Measurements from ENCODE around the gene ACSF3. TPM values are rescaled to one million over a fixed set of nuclear protein-coding genes. Genes with fewer than 3 reads are reported as not detected.

The ACSF3 gene
- total and polyA plus RNA-seq, 3 donors from 2014 or later: 30.3 to 70.1 (median 61.0) TPM

DNA sequence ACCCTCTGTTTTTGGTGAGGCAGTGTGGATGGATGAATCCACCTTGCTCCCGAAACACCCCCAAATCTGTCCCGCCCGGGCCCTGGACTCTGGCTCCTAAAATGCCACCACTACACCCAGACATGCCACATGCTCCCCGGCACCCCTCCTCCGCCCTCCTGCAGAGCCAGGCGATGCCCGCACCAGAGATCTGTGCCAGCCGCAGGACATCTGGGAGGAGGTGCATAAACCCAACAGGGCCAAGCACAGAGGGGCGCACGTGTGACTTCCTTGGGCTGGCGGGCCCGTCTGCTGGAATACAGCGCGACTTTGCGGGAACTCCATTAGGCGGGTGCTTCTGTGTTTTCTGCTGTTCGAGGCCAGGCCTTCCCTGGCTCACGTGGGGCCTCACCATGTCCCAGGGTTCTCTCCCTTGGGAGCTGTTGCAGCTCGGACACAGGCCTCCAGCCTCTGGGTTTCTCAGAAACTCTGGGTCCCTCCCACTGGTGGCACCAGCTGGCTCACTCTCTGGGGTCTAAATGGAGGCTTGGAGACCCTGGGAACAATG, 14.1 kb upstream of the ACSF3 start:
- Histone ChIP-seq H3K9me3 (no peaks in the 10 kb centered on the region), H3K4me3 (no peak overlapping the region), H3K4me1 (peaks cover 2% of the 10 kb centered on the region), H3K27ac (no peak overlapping the region), H3K36me3 (ENCODE audit: low read depth, missing control alignments) (no peaks in the 10 kb centered on the region), H3K27me3 (no peaks in the 10 kb centered on the region)
- intact Hi-C loops (cut with DNase I; ENCODE audit: low total_unique reads): no loop called here
- WGBS, 2 donors: 68 to 89% methylated on average over 5 to 19 of the region's 19 CpGs
- TF ChIP-seq POLR2A (IDR thresholded peaks at IDR 0.05): no peak
- DNase-seq: no peak

- H3K4me3 ChIP-seq: no peak overlapping the region
- no peak for TF ChIP-seq POLR2A (IDR thresholded peaks at IDR 0.05)
- TF ChIP-seq, protein P1, sequence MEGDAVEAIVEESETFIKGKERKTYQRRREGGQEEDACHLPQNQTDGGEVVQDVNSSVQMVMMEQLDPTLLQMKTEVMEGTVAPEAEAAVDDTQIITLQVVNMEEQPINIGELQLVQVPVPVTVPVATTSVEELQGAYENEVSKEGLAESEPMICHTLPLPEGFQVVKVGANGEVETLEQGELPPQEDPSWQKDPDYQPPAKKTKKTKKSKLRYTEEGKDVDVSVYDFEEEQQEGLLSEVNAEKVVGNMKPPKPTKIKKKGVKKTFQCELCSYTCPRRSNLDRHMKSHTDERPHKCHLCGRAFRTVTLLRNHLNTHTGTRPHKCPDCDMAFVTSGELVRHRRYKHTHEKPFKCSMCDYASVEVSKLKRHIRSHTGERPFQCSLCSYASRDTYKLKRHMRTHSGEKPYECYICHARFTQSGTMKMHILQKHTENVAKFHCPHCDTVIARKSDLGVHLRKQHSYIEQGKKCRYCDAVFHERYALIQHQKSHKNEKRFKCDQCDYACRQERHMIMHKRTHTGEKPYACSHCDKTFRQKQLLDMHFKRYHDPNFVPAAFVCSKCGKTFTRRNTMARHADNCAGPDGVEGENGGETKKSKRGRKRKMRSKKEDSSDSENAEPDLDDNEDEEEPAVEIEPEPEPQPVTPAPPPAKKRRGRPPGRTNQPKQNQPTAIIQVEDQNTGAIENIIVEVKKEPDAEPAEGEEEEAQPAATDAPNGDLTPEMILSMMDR (IDR thresholded peaks at IDR 0.05): no peak
- H3K27ac ChIP-seq: no peak overlapping the region
- H3K4me1 ChIP-seq: peaks cover 9% of the 10 kb centered on the region
- no peaks in the 10 kb centered on the region for H3K36me3 ChIP-seq (ENCODE audit: low read depth, missing control alignments)
- no peaks in the 10 kb centered on the region for H3K9me3 ChIP-seq
- H3K27me3 ChIP-seq: no peaks in the 10 kb centered on the region
- DNase-seq: no peak
- intact Hi-C loops (cut with DNase I; ENCODE audit: low total_unique reads): no loop called here
- WGBS, 2 donors: 89 to 94% methylated on average over 21 to 33 of the region's 33 CpGs
Measured at GRCh38 chr16:89080196-89080853, 13.3 kb upstream of the ACSF3 start.

- Histone ChIP-seq H3K27ac (no peak overlapping the region), H3K4me3 (no peak overlapping the region), H3K4me1 (peaks cover 9% of the 10 kb centered on the region), H3K27me3 (no peaks in the 10 kb centered on the region), H3K36me3 (ENCODE audit: low read depth, missing control alignments) (no peaks in the 10 kb centered on the region), H3K9me3 (no peaks in the 10 kb centered on the region)
- DNase-seq: no peak
- intact Hi-C loops (cut with DNase I; ENCODE audit: low total_unique reads): no loop called here
- no peak for TF ChIP-seq POLR2A (IDR thresholded peaks at IDR 0.05)
- TF ChIP-seq, protein P1 (IDR thresholded peaks at IDR 0.05): no peak
- 87 to 91% methylated on average over 13 of the region's 13 CpGs for WGBS, 2 donors
Measured at GRCh38 chr16:89081556-89081955, 12.1 kb upstream of the ACSF3 start.

GRCh38 chr16:89084411-89084810, 9.2 kb upstream of the ACSF3 start:
- DNase-seq: no peak
- H3K36me3 ChIP-seq (ENCODE audit: low read depth, missing control alignments): no peaks in the 10 kb centered on the region
- H3K27me3 ChIP-seq: no peaks in the 10 kb centered on the region
- no peaks in the 10 kb centered on the region for H3K9me3 ChIP-seq
- peaks cover 9% of the 10 kb centered on the region for H3K4me1 ChIP-seq
- TF ChIP-seq POLR2A (IDR thresholded peaks at IDR 0.05): no peak
- TF ChIP-seq, protein P1 (IDR thresholded peaks at IDR 0.05): no peak
- H3K4me3 ChIP-seq: no peak overlapping the region
- 55 to 65% methylated on average over 12 of the region's 12 CpGs for WGBS, 2 donors
- H3K27ac ChIP-seq: peak overlapping the region in 1 of 2 donors; percentile 8
- intact Hi-C loops (cut with DNase I; ENCODE audit: low total_unique reads): no loop called here

DNA sequence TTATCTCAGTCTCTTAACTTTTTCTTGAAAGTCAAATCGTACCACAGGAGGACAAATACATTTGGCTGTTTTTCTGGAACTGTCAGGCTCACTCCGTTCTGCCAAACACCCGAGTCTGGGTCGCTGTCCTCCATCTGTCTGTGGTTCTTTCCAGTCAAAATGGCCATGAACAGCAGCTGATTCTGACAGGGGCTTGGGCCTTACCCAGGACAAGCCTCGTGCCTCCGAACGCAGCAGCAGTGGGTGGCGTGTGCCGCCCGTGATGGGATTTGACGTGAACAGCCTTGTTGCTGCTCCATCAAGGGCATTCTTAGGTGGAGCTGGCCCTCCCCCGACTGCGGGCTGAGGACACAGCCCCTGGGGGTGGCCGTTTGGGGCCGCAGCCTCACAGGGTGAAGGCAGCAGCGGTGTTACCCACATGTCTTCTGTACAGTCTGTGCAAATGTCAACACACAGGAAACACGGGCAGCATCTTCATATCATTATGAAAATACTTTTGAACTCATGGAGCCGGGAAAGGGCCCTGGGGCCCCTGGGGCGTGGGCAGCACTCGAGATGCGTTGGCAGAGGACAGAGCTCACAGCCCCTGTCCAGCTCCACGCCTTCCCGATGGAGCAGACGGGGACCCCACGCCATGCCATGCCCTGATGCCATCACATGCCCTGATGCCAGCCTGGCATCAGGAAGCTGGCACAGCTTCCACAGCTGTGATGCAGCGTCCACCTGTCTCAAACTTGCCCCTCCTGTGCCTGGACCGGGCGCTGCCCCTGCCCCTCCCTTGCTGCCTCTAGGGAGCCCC, 8.6 kb upstream of the ACSF3 start:
- Histone ChIP-seq H3K27me3 (no peaks in the 10 kb centered on the region), H3K4me1 (peaks cover 9% of the 10 kb centered on the region), H3K4me3 (no peak overlapping the region), H3K9me3 (no peaks in the 10 kb centered on the region), H3K27ac (peak overlapping the region in 1 of 2 donors; percentile 8), H3K36me3 (ENCODE audit: low read depth, missing control alignments) (no peaks in the 10 kb centered on the region)
- no peak for DNase-seq
- WGBS, 2 donors: 68 to 69% methylated on average over 21 to 27 of the region's 28 CpGs
- TF ChIP-seq, protein P1 (IDR thresholded peaks at IDR 0.05): no peak
- no peak for TF ChIP-seq POLR2A (IDR thresholded peaks at IDR 0.05)
- intact Hi-C loops (cut with DNase I; ENCODE audit: low total_unique reads): no loop called here

Measured in testis (tissue), 3 donors.